Thyroid gland (tissue), 4 donors: ENCODE data around the gene CAMTA1. TPM values are rescaled to one million over a fixed set of nuclear protein-coding genes. Genes with fewer than 3 reads are reported as not detected.
"Not testable (repeated sequence)": the region's sequence is repeated elsewhere in the genome, so short reads cannot be mapped to it uniquely, and the experiment has no call there.

Experiments
- DNase-seq, 2 donors: peaks; one replicate each; pipeline ENCODE4 v3.0.0-alpha.2; 2019
- H3K27ac ChIP-seq, 3 donors: fragments of 200-600 bp; sonication (generic); 1 replicate in 2 of 3; 2 replicates in 1 of 3; pipeline ENCODE4 v1.5.1; 2016 to 2019; ENCODE audit warnings: mild to moderate bottlenecking in 1 of 3, moderate library complexity in 1 of 3
- H3K27me3 ChIP-seq: fragments of 200-600 bp; sonication (generic); one replicate; pipeline ENCODE4 v1.5.1; 2019
- H3K36me3 ChIP-seq, 2 donors: fragments of 200-600 bp; sonication (generic); one replicate each; pipeline ENCODE4 v1.5.1; 2016 to 2019
- H3K4me1 ChIP-seq, 2 donors: fragments of 200-600 bp; sonication (generic); one replicate each; pipeline ENCODE4 v1.5.1; 2017 to 2019
- H3K4me3 ChIP-seq, 3 donors: fragments of 200-600 bp; sonication (generic); replicated peaks in 1 of 3; 1 replicate in 2 of 3; 2 replicates in 1 of 3; pipeline ENCODE4 v1.5.1; 2016; ENCODE audit warnings: mild to moderate bottlenecking in 1 of 3
- H3K9me3 ChIP-seq: fragments of 200-600 bp; sonication (generic); one replicate; pipeline ENCODE4 v1.5.1; 2017
- POLR2A ChIP-seq, 2 donors: fragments of 450-650 bp; IDR thresholded peaks; one replicate each; pipeline ENCODE4 v1.6.1; 2017; ENCODE audit warnings: antibody characterized with exemption in 2 of 2, mild to moderate bottlenecking in 2 of 2, moderate library complexity in 1 of 2
- WGBS, 2 donors: methylation state at CpG; one replicate each; pipeline ENCODE4 v1.1.5; 2017; 5-methylcytosine and 5-hydroxymethylcytosine counted together
- intact Hi-C: fragments of 100-400 bp; cut with DNase I; formaldehyde crosslinking; loops from one replicate; pipeline ENCODE4 v1.15.1; 2023
- total RNA-seq, 4 donors: library from RNA; depleted of rRNA; stranded (reverse); fragments of >200 nt; gene quantifications; one replicate each; pipeline ENCODE4 v1.2.3, GENCODE V29; 2016
- TF ChIP-seq, protein P1 (sequence below), 6 experiments: fragments of 200-600 bp in 3 of 6; fragments of 450-650 bp in 3 of 6; sonication (generic) in 3 of 6; IDR thresholded peaks; one replicate each; pipeline ENCODE4 v1.5.1; 2016 to 2019; ENCODE audit warnings: antibody characterized with exemption in 6 of 6, mild to moderate bottlenecking in 2 of 6, inconsistent platforms in 1 of 6, moderate library complexity in 1 of 6

The CAMTA1 gene
- total RNA-seq, 4 donors from 2014 or later = 63.9 to 124 (median 101) TPM

DNA sequence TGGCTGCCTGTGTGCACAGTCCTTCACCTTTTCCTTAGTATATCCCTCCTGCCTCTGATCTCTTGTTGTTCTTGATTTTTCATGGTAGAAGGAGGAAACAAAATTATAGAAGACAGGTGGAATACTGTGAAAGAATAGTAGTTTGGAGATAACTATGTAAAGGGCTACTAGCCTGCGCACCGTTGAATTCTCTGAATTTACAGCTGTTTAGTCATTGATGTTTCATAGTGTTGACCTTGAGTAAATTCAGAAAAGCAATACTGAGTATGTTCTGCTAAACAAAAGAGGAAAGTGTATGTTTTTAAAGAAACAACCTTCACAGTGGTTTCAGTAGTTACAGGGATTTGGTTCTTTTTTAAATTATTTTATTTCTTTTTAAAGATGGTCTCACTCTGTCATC is 18.1 kb downstream of the CAMTA1 start:
- WGBS, 2 donors = 89 to 92% methylated on average over 2 of the region's 2 CpGs
- no peak for DNase-seq
- intact Hi-C loops = no loop called here
- TF ChIP-seq, protein P1, sequence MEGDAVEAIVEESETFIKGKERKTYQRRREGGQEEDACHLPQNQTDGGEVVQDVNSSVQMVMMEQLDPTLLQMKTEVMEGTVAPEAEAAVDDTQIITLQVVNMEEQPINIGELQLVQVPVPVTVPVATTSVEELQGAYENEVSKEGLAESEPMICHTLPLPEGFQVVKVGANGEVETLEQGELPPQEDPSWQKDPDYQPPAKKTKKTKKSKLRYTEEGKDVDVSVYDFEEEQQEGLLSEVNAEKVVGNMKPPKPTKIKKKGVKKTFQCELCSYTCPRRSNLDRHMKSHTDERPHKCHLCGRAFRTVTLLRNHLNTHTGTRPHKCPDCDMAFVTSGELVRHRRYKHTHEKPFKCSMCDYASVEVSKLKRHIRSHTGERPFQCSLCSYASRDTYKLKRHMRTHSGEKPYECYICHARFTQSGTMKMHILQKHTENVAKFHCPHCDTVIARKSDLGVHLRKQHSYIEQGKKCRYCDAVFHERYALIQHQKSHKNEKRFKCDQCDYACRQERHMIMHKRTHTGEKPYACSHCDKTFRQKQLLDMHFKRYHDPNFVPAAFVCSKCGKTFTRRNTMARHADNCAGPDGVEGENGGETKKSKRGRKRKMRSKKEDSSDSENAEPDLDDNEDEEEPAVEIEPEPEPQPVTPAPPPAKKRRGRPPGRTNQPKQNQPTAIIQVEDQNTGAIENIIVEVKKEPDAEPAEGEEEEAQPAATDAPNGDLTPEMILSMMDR (IDR thresholded peaks at IDR 0.05) = no peak
- no peak for TF ChIP-seq POLR2A (IDR thresholded peaks at IDR 0.05)
- no peaks in the 10 kb centered on the region for H3K27me3 ChIP-seq
- H3K4me1 ChIP-seq = peaks cover 22 to 39% of the 10 kb centered on the region in 2 donors
- no peaks in the 10 kb centered on the region for H3K9me3 ChIP-seq
- no peaks in the 10 kb centered on the region for H3K36me3 ChIP-seq
- H3K27ac ChIP-seq = no peak overlapping the region
- H3K4me3 ChIP-seq = no peak overlapping the region

DNA sequence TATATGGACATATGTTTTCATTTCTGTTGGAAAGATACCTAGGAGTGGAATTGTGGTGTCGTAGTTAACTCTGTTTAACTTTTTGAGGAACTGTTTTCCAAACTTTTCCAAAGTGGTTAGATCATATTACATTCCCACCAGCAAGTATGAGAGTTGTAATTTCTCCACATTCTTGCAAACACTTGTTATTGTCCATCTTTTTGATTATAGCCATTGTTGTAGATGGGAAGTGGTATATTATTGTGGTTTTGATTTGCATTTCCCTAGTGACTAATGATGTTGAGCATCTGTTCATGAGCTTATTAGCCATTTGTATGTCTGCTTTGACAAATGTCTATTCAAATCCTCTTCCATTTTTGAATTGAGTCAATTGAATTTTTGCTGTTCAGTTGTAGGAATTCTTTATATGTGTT is 19.8 kb downstream of the CAMTA1 start:
- H3K9me3 ChIP-seq = no peaks in the 10 kb centered on the region
- intact Hi-C loops = no loop called here
- H3K36me3 ChIP-seq = no peaks in the 10 kb centered on the region
- no peak for DNase-seq
- no peak overlapping the region for H3K27ac ChIP-seq
- H3K4me3 ChIP-seq = no peak overlapping the region
- peaks cover 22 to 33% of the 10 kb centered on the region in 2 donors for H3K4me1 ChIP-seq
- whole genome bisulfite sequencing, 2 donors = 86 to 88% methylated on average over 1 of the region's 1 CpG
- TF ChIP-seq POLR2A (IDR thresholded peaks at IDR 0.05) = no peak
- TF ChIP-seq, protein P1 (IDR thresholded peaks at IDR 0.05) = no peak
- H3K27me3 ChIP-seq = no peaks in the 10 kb centered on the region

DNA sequence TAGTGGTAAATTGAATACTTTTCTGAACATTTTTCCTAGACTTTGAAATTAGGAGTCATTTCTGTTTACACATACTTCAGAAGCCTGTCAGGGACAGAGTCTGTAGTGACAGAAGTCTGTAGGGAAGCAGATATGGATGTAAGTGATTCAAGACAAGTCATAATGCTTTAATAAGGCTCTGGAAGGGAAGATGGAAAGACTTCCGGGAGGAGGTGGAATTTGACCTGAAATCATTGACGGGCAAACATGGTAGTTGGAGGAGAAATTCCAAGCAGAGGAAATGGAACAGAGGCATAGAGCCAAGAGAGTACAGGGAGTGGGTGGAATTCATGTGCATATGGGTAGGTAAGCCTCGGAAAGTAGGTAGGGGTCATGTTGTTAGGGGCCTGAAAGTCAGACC is 22.5 kb downstream of the CAMTA1 start:
- intact Hi-C loops = no loop called here
- WGBS, 2 donors = 81 to 92% methylated on average over 3 of the region's 3 CpGs
- H3K27ac ChIP-seq = no peak overlapping the region
- no peak for DNase-seq
- H3K4me1 ChIP-seq = peaks cover 0 to 10% of the 10 kb centered on the region in 2 donors
- no peak overlapping the region for H3K4me3 ChIP-seq
- TF ChIP-seq POLR2A (IDR thresholded peaks at IDR 0.05) = no peak
- TF ChIP-seq, protein P1 (IDR thresholded peaks at IDR 0.05) = no peak
- no peaks in the 10 kb centered on the region for H3K27me3 ChIP-seq
- no peaks in the 10 kb centered on the region for H3K36me3 ChIP-seq
- no peaks in the 10 kb centered on the region for H3K9me3 ChIP-seq

DNA sequence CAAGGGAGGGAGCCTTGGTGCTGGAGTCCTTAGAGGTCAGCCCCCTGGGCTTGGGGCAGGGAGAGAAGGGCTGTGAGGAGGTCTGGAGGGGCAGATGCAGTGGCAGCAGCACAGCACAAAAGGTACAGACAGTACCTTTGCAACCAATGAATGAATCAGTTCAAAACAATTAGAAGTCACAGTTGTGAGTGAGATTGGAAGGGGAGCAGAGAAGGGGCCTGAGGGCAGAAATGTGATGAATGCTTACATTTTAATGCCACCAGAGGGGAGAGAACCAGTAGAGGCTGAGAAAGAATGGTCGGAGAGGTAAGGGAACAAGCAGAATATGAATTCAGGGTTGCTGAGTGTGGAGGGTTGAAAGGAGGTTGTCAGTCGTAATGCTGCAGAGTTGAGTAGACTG is 24.2 kb downstream of the CAMTA1 start:
- intact Hi-C loops = no loop called here
- Histone ChIP-seq H3K27me3 (no peaks in the 10 kb centered on the region), H3K9me3 (no peaks in the 10 kb centered on the region), H3K4me3 (no peak overlapping the region), H3K4me1 (peaks cover 0 to 11% of the 10 kb centered on the region in 2 donors), H3K36me3 (no peaks in the 10 kb centered on the region), H3K27ac (no peak overlapping the region)
- DNase-seq = no peak
- no peak for TF ChIP-seq POLR2A (IDR thresholded peaks at IDR 0.05)
- TF ChIP-seq, protein P1 (IDR thresholded peaks at IDR 0.05) = no peak
- 95 to 98% methylated on average over 2 of the region's 2 CpGs for WGBS, 2 donors

DNA sequence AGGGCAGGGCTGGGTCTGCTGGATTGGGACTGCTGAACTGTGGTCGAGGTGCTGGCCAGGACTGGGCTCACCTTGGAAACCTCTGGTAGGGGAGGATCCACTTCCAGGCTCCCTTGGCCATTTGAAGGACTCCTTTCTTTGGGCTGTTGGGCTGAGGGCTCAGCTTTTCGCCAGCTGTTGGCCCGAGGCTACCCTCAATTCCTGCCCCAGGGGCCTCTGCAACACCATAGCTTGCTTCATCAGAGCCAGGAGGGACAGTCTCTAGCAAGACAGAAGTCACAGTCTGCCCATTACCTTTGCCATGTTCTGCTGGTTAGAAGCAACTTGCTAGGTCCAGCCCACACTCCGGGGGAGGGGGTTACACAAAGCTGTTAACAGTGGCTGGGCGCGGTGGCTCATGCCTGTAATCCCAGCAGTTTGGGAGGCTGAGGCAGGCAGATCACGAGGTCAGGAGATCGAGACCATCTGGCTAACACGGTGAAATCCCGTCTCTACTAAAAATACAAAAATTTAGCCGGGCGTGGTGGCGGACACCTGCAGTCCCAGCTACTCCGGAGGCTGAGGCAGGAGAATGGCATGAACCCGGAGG is 25.0 kb downstream of the CAMTA1 start:
- intact Hi-C loops, H3K4me3 ChIP-seq, H3K27me3 ChIP-seq, H3K9me3 ChIP-seq, H3K27ac ChIP-seq, DNase-seq, H3K36me3 ChIP-seq: not testable (repeated sequence)
- WGBS, 2 donors = 96 to 97% methylated on average over 15 of the region's 15 CpGs
- H3K4me1 ChIP-seq = peaks cover 0 to 11% of the 10 kb centered on the region in 2 donors
